ENCODE results near the gene KRT86. TPM values are rescaled to one million over a fixed set of nuclear protein-coding genes. Genes with fewer than 3 reads are reported as not detected.

KRT86 gene
- total RNA-seq, 4 donors from 2014 or later: 1.0 to 289 (median 37.0) TPM

GRCh38 chr12:52270541-52271070 is 3.8 kb upstream of the KRT86 start:
- Histone ChIP-seq H3K4me1 (no peaks in the 10 kb centered on the region), H3K36me3 (no peaks in the 10 kb centered on the region), H3K27ac (no peak overlapping the region), H3K4me3 (no peak overlapping the region), H3K9me3 (no peaks in the 10 kb centered on the region), H3K27me3 (peaks cover 8% of the 10 kb centered on the region)
- WGBS: 89% methylated on average over 6 of the region's 6 CpGs
- DNase-seq (ENCODE audit: low spot score in 2 of 2): peak in 1 of 2 donors; percentile 58
- TF ChIP-seq POLR2A (IDR thresholded peaks at IDR 0.05): no peak

GRCh38 chr12:52271158-52271557 is 3.3 kb upstream of the KRT86 start:
- H3K27ac ChIP-seq: no peak overlapping the region
- H3K4me3 ChIP-seq: no peak overlapping the region
- no peaks in the 10 kb centered on the region for H3K9me3 ChIP-seq
- TF ChIP-seq EP300 (IDR thresholded peaks at IDR 0.05) (no peak), POLR2AphosphoS5 (IDR thresholded peaks at IDR 0.05) (no peak), CTCF (IDR thresholded peaks at IDR 0.05) (no peak), POLR2A (IDR thresholded peaks at IDR 0.05) (no peak)
- H3K4me1 ChIP-seq: no peaks in the 10 kb centered on the region
- 94% methylated on average over 1 of the region's 1 CpG for WGBS
- DNase-seq (ENCODE audit: low spot score in 2 of 2): no peak
- H3K36me3 ChIP-seq: no peaks in the 10 kb centered on the region
- H3K27me3 ChIP-seq: peaks cover 8% of the 10 kb centered on the region

DNA sequence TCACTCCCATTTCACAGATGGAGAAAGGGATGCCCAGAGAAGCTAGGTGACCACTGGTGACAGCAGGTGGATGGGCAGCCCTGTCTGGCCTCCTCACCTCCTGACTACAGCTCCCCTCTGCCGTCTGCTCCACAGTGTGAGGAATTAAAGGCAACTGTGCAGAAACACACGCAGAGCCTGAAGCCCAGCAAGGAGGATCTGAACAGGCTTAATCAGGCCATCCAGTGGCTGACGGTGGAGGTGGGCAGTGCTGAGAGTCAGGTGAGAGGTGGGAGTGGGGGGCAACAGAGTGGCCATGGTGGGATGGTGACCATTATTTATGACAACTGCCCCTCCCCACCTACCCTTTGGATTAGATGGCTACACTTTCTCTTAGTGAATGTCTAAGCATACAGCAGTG is 1.2 kb downstream of the KRT86 start:
- Histone ChIP-seq H3K27ac (no peak overlapping the region), H3K36me3 (no peaks in the 10 kb centered on the region), H3K4me1 (peaks cover 23% of the 10 kb centered on the region), H3K27me3 (peaks cover 3% of the 10 kb centered on the region), H3K9me3 (no peaks in the 10 kb centered on the region), H3K4me3 (no peak overlapping the region)
- peak; percentile 32 to 56 for DNase-seq (ENCODE audit: low spot score in 2 of 2)
- TF ChIP-seq POLR2A (IDR thresholded peaks at IDR 0.05) (no peak), POLR2AphosphoS5 (IDR thresholded peaks at IDR 0.05) (no peak), EP300 (IDR thresholded peaks at IDR 0.05) (no peak), CTCF (IDR thresholded peaks at IDR 0.05) (no peak)
- WGBS: 88% methylated on average over 3 of the region's 3 CpGs

DNA sequence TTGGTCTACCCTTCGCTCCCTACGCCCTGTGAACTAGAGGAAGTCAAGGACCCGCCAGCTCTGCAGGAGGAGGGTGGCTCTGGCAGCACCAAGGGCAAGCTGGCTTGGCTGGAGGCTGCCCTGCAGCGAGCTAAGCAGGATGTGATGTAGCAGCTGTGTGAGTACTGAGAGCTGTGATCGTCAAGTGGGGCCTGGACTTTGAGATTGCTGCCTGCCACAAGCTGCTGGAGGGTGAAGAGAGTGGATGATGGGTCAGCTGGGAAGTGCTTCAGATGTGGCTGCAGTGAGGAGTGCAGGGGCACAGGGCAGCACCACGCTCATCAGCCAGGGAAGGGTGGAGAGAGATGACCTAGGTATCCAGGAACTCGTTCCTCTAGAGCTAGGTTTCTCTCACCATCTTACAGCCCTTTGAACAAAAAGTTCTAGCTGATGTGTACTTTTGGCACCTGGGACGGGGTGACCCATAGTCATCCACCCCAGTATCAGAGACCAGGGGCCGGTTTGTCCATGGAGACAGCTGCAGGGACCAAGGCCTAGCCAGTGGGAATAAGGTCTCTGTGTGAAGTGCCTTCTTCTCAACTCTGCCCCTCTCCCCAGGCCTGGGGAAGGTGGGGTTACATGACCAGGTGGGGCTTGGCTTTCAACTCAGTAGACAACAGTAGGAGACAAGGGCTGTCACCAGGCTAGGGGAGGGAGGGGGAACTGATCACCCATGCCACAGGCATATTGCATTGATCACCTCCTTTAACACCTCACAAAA is 3.2 kb downstream of the KRT86 start:
- H3K4me3 ChIP-seq: no peak overlapping the region
- DNase-seq (ENCODE audit: low spot score in 2 of 2): peak; percentile 54 to 59
- WGBS: 90% methylated on average over 7 of the region's 9 CpGs

DNA sequence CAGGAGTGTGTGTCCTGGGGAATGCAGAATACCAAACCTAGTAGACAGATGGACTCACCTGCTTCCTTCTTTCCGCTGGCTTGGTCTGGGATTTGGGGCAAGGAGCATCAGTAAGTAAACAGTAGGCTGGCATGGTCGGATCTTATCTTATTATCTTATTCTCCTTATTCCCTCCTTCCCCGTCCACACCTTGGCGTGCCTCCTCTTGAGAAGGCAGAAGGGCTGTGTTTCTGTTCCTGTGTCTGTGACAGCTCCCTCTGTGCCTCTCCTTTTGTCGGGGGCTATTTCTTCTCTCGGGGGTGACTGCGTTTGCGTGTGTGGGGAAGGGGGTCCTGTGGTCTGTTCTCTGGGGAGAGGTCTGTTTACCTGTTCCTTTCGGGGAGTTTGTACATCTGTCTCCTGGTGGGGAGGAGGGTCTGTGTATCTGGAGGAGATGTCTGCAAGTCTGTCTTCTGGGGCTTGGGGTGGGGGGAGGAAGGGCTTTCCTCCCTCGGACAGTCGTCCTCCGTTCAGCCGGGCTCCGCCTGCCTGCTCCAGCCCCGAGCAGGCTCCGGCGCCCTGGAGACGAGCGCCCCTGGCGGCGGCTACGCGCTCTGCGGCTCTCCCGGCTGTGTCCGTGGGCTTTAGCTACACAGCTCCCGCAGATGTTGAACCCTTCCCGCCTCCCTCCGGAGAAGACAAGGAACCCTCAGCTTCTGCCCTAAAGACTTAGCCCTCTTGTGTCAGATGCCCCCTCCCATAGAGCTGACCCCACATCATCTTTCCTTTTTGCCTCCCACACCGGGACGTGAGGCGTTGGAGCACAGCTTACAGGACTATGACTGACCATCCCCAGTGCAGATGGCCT is 4.4 kb downstream of the KRT86 start:
- peak overlapping the region; percentile 11 for H3K4me3 ChIP-seq

More for the DNA sequence above, 3.2 kb downstream of the KRT86 start:
- TF ChIP-seq POLR2A (IDR thresholded peaks at IDR 0.05) (no peak), POLR2AphosphoS5 (IDR thresholded peaks at IDR 0.05) (no peak), CTCF (IDR thresholded peaks at IDR 0.05) (no peak), EP300 (IDR thresholded peaks at IDR 0.05) (no peak)
- no peak overlapping the region for H3K27ac ChIP-seq
- no peaks in the 10 kb centered on the region for H3K36me3 ChIP-seq
- peaks cover 34% of the 10 kb centered on the region for H3K4me1 ChIP-seq
- H3K27me3 ChIP-seq: no peaks in the 10 kb centered on the region
- H3K9me3 ChIP-seq: no peaks in the 10 kb centered on the region

More for the DNA sequence above, 4.4 kb downstream of the KRT86 start:
- H3K4me1 ChIP-seq: peaks cover 34% of the 10 kb centered on the region
- peak; percentile 83 to 84 for DNase-seq (ENCODE audit: low spot score in 2 of 2)
- no peaks in the 10 kb centered on the region for H3K9me3 ChIP-seq
- H3K27ac ChIP-seq: no peak overlapping the region
- H3K36me3 ChIP-seq: no peaks in the 10 kb centered on the region
- 43% methylated on average over 12 of the region's 32 CpGs for WGBS
- peak; percentile 91 to 100 for TF ChIP-seq CTCF (IDR thresholded peaks at IDR 0.05)
- no peak for TF ChIP-seq EP300 (IDR thresholded peaks at IDR 0.05)
- H3K27me3 ChIP-seq: no peaks in the 10 kb centered on the region
